ENCODE results near the gene ERI3. TPM values are rescaled to one million over a fixed set of nuclear protein-coding genes. Genes with fewer than 3 reads are reported as not detected.

Gene ERI3
- total RNA-seq, 2 donors from 2014 or later = 33.2 to 36.0 TPM

DNA sequence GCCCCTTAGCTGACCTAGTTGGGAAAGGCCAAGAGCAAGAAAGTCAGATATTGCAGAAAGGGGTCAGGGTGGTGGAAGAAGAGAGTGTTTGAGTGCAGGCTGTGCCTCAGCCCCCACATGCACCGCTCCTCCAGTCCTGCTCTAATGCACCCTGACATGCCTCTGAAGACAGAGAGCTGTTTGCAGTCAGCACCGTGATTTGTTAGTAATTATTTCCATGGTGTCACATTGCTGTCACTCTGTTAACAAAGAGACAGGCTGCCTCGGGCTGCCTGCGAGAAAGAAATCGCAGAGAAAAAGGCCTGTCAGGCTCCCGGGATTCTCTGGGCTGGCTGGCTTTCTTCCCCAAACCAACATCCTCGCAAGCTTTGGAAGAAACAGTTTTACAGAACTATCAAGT, 58.3 kb downstream of the ERI3 start:
- H3K27ac Mint-ChIP-seq = no peak overlapping the region
- no peak overlapping the region for H3K4me3 Mint-ChIP-seq
- DNase-seq (ENCODE audit: low spot score) (no peak), ATAC-seq (no peak)
- H3K27me3 Mint-ChIP-seq = no peaks in the 10 kb centered on the region
- no peaks in the 10 kb centered on the region for H3K4me1 Mint-ChIP-seq (ENCODE audit: low read depth in 2 of 2)
- H3K36me3 Mint-ChIP-seq = no peaks in the 10 kb centered on the region
- no peaks in the 10 kb centered on the region for H3K9me3 Mint-ChIP-seq

DNA sequence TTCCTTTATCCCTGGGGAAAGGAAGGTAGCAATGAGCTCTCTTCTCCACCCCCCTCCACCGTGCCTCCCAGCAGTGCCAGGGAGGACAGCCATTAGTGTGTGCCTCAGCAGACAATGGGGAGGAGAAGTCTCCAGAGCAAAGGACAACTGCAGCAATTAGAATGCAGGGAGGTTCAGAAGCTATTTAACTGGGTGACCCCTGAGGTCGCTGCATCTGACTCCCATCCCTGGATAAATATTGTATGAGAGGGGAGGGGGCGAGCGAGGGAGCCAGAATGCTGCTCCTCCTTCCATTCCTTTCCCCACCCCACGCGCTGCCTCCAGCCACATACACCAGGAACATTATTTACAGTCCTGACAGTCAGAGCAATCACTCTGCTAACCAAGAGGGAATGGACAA, 59.0 kb downstream of the ERI3 start:
- no peak for ATAC-seq
- DNase-seq (ENCODE audit: low spot score) = no peak
- no peaks in the 10 kb centered on the region for H3K27me3 Mint-ChIP-seq
- no peak overlapping the region for H3K27ac Mint-ChIP-seq
- H3K4me3 Mint-ChIP-seq = no peak overlapping the region
- no peaks in the 10 kb centered on the region for H3K9me3 Mint-ChIP-seq
- no peaks in the 10 kb centered on the region for H3K36me3 Mint-ChIP-seq
- H3K4me1 Mint-ChIP-seq (ENCODE audit: low read depth in 2 of 2) = no peaks in the 10 kb centered on the region

DNA sequence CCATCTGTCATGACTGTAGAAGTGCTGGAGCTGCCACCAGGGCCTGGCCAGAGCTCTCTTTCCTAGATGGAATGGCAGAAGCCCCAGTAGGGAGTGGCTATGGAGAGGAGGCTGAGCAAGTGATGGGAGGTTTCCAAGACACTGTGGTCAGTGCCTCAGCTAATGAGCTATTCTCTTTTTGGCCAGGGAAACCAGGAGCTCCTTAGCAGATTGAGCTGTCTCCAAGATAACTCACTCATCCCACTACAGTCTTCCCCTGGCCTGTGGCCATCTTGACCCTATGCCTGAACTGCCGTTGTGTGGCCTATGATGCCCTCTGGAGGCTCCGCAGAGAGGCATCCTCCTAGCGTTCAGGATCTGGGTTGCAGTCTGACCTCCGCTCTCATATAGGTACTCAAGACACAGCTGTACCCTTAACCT, 60.5 kb downstream of the ERI3 start:
- Mint-ChIP-seq H3K4me1 (ENCODE audit: low read depth in 2 of 2) (no peaks in the 10 kb centered on the region), H3K9me3 (no peaks in the 10 kb centered on the region), H3K27me3 (no peaks in the 10 kb centered on the region), H3K4me3 (no peak overlapping the region), H3K36me3 (no peaks in the 10 kb centered on the region), H3K27ac (no peak overlapping the region)
- no peak for ATAC-seq
- DNase-seq (ENCODE audit: low spot score) = no peak

DNA sequence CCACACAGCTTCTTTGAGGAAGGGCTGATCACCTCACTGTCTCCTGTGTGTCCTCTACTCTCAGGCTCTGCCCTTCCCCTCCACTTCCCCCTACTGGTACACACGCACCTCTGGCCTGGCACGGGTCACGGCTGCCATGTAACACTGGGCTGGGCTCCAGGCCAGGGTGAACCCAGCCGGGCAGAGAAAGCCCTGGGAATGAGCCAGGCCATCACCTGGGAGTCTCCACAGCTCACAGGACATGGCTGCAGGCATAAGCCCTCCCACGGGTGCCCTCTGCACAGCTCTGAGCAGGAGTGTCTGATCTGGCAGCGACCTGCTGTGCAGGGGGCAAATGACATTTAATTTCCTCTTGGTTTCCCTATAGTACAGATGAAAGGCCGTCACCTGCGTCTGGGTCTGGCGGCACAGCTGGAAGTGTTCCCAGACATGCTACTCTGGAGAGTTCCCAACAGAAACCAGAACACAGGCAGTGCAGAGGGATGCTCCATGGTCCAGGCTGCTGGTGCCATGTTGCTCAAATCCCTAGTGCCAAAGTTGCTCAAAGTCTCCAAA, 61.2 kb downstream of the ERI3 start:
- Mint-ChIP-seq H3K4me3 (no peak overlapping the region), H3K27ac (no peak overlapping the region), H3K4me1 (ENCODE audit: low read depth in 2 of 2) (no peaks in the 10 kb centered on the region), H3K27me3 (no peaks in the 10 kb centered on the region), H3K36me3 (no peaks in the 10 kb centered on the region), H3K9me3 (no peaks in the 10 kb centered on the region)
- no peak for DNase-seq (ENCODE audit: low spot score)
- peak in 1 of 2 donors; percentile 34 for ATAC-seq

DNA sequence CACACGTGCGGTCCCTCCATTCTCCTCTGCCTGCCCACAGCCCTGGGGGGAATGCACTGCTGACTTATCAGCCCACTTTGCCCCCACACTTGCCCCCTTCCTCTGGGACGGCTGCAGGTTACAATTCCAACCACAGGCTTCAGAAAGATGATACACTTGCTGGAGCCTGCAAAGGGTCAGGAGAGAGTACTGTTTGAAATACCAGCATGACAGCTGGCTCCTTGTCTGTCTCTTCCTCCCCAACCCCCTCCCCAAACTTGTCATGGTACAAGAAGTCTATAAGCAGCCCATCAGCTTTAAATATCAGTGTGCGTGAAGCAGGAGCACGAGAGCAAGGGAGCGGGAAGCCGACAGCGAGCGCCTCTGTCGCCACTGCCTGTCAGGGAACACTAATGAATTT, 62.4 kb downstream of the ERI3 start:
- H3K4me3 Mint-ChIP-seq = no peak overlapping the region
- no peak for ATAC-seq
- no peak overlapping the region for H3K27ac Mint-ChIP-seq
- H3K4me1 Mint-ChIP-seq (ENCODE audit: low read depth in 2 of 2) = no peaks in the 10 kb centered on the region
- H3K36me3 Mint-ChIP-seq = no peaks in the 10 kb centered on the region
- no peaks in the 10 kb centered on the region for H3K9me3 Mint-ChIP-seq
- no peak for DNase-seq (ENCODE audit: low spot score)
- H3K27me3 Mint-ChIP-seq = no peaks in the 10 kb centered on the region

DNA sequence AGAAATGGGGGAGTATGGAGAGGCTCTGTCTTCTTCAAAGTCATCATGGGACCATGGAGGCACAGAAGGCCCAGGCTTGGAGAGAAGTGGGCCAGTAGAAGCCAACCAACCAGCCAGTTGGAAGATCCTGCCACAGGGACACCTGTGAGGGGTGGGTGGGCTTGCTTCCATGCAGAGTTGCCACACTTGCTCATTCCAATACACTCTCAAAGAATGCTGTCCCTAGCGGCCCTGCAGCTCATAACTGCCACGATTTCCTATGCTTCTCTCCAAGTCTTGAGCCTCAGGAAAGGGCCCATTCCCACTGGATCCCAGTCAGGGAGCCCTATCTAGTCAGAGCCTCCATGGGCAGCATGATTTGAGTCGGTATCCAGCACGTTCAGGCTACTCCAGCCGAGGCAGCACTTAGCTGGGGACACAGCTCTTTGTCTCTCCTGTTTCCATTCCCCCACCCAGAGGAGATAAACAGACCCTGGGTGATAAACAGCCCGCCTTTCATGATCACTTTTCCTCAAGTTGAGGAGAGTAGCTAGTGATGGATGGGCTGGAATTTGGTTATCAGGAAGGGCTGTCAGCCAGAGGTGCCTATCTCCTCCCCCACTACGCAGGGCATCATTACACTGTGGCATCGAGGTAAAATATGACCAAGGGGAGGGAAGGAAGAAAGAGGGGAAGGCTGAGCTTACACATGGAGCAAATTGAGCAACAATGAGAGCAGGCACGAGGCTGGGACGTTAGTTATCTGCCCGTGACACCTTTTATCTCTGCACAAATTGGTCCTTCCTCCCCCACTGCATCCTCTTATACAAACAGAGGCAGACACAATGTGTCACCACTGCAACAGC, 64.6 kb downstream of the ERI3 start:
- DNase-seq (ENCODE audit: low spot score) (no peak), ATAC-seq (no peak)
- no peak overlapping the region for H3K4me3 Mint-ChIP-seq
- H3K27me3 Mint-ChIP-seq = no peaks in the 10 kb centered on the region
- no peak overlapping the region for H3K27ac Mint-ChIP-seq
- no peaks in the 10 kb centered on the region for H3K4me1 Mint-ChIP-seq (ENCODE audit: low read depth in 2 of 2)
- no peaks in the 10 kb centered on the region for H3K36me3 Mint-ChIP-seq
- no peaks in the 10 kb centered on the region for H3K9me3 Mint-ChIP-seq

DNA sequence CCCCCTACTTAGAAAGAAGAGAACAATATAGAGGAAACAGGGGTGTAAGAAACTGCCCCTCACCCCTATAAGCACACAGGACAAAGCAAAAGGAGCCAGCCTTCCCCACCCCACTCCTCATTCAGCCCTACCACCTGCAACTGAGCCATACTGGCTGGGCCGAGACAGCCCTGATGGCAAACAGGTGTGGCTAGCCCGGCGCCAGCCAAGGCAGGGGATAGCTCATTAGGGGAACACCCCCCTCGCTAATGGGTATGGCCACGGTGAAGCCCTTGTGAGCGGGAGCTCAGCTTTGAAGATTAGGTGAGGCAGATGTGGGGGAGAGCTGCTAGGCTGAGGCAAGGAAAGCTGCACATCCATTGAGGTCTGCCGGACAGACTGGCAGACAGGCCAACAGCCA, 65.5 kb downstream of the ERI3 start:
- Mint-ChIP-seq H3K27me3 (no peaks in the 10 kb centered on the region), H3K36me3 (peaks cover 1% of the 10 kb centered on the region), H3K4me1 (ENCODE audit: low read depth in 2 of 2) (no peaks in the 10 kb centered on the region), H3K4me3 (no peak overlapping the region), H3K27ac (no peak overlapping the region), H3K9me3 (no peaks in the 10 kb centered on the region)
- DNase-seq (ENCODE audit: low spot score) (no peak), ATAC-seq (peak in 1 of 2 donors; percentile 15)

DNA sequence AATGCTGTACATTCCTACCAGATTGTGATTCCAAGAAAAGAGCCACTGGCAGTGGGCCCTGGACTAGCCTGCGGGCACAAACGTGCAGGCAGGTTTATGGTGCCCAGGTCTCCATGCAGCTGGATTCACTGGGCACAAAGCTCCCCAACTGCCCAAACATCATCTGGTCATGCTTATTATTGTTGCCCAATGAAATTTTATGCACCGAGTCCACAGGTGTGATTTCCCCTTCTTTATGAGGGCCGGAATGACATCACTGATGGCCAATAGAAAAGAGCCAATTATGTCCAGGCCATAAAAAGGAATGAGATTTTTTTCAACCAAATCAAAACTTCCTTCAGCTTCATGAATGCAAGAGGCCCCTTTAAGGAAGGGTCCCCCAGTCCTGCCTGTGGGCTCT, 66.2 kb downstream of the ERI3 start:
- no peaks in the 10 kb centered on the region for H3K27me3 Mint-ChIP-seq
- no peak overlapping the region for H3K27ac Mint-ChIP-seq
- ATAC-seq = no peak
- no peaks in the 10 kb centered on the region for H3K4me1 Mint-ChIP-seq (ENCODE audit: low read depth in 2 of 2)
- H3K9me3 Mint-ChIP-seq = no peaks in the 10 kb centered on the region
- DNase-seq (ENCODE audit: low spot score) = no peak
- peaks cover 5% of the 10 kb centered on the region for H3K36me3 Mint-ChIP-seq
- no peak overlapping the region for H3K4me3 Mint-ChIP-seq

DNA sequence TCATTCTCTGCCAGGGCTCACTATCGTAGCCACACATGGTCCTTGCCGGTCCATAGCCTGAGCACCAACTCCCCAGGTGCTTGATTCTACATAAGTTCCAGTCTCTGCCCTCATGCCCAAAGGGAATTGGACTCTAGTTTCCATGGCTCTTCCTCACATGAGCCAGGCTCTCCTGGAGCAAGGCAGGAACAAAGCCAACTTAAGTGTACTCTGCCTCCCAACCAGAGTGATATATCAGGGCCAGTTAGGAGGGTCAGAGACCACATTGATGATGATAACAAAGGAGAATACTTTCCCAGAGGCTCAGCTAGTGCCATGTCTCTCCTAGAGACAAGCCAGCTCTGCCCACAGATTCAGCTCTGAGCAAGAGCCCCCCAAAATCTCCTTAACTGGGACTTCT, 70.9 kb downstream of the ERI3 start:
- H3K27ac Mint-ChIP-seq = no peak overlapping the region
- DNase-seq (ENCODE audit: low spot score) = no peak

DNA sequence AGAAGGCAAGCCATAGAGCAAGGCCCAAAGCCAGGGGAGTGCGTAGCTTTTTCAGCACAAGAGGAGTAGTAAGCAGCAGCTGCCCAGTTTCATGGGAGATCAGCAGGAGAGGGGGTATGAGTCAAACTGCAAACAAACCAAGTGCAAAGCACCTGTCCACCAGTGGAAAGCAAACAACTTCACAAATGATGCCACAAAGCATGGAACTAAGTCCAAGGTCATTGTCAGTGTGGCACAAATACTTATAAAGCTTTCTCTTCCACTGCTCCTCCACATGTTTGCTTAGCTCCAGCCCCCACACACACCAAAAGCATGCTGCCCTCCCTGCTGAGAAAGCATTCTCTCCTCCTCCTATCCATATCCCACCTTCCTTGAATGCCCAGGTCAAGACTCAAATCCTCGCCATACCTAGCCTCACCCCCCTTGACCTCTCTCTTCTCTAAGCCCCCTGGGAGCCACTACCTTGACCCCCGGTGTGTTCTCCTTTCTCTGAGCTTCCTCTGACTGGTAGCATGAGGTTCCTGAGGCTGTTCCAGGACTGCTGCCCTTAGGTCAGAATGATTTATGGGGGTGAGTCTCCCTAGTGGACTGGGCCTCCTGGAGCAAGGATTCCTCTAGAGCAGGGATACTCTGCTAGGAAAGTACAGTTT, 71.4 kb downstream of the ERI3 start:
- no peaks in the 10 kb centered on the region for H3K9me3 Mint-ChIP-seq
- H3K4me1 Mint-ChIP-seq (ENCODE audit: low read depth in 2 of 2) = no peaks in the 10 kb centered on the region
- no peak for ATAC-seq
- H3K27me3 Mint-ChIP-seq = no peaks in the 10 kb centered on the region
- H3K36me3 Mint-ChIP-seq = peaks cover 5% of the 10 kb centered on the region
- H3K27ac Mint-ChIP-seq = no peak overlapping the region
- H3K4me3 Mint-ChIP-seq = no peak overlapping the region
- no peak for DNase-seq (ENCODE audit: low spot score)

More for the DNA sequence above, 70.9 kb downstream of the ERI3 start:
- no peak overlapping the region for H3K4me3 Mint-ChIP-seq
- no peaks in the 10 kb centered on the region for H3K27me3 Mint-ChIP-seq
- H3K9me3 Mint-ChIP-seq = no peaks in the 10 kb centered on the region
- ATAC-seq = no peak
- no peaks in the 10 kb centered on the region for H3K4me1 Mint-ChIP-seq (ENCODE audit: low read depth in 2 of 2)
- H3K36me3 Mint-ChIP-seq = peaks cover 5% of the 10 kb centered on the region

DNA sequence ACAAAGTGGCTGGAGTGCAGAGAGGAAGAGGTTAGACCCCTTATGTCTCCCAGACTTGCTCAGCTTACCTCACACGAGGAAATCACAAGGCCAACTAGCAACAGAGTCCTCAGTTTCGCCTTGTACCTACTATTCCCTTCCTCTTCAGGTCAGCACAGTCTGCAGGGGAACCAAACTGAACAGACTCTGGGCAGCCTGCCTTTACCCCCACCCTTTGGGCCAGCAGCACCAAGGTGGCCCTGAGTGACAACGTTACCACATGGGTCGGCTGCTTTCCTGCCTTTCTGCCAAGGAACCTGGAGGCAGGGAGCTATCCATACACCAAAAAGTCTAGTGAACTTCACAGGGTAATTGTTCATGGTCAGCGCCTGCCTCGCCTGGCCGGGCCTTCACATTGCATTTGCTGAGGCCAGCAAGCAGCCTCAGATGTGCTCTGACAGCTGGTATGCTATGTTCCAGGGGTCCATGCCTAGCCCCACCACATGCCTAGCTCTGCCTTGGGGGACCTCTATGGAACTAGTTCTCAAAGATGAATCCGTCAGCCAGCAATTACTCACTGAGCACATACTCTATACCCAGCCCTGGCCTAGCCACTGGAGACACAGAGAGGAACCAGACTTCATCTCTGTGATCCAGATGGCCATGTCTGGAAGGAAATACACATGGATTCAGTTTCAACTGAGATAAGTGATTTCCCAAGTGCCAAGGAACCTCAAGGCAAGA, 72.2 kb downstream of the ERI3 start:
- Mint-ChIP-seq H3K27me3 (no peaks in the 10 kb centered on the region), H3K36me3 (peaks cover 5% of the 10 kb centered on the region), H3K9me3 (no peaks in the 10 kb centered on the region), H3K4me1 (ENCODE audit: low read depth in 2 of 2) (no peaks in the 10 kb centered on the region), H3K4me3 (no peak overlapping the region), H3K27ac (no peak overlapping the region)
- no peak for DNase-seq (ENCODE audit: low spot score)
- no peak for ATAC-seq

DNA sequence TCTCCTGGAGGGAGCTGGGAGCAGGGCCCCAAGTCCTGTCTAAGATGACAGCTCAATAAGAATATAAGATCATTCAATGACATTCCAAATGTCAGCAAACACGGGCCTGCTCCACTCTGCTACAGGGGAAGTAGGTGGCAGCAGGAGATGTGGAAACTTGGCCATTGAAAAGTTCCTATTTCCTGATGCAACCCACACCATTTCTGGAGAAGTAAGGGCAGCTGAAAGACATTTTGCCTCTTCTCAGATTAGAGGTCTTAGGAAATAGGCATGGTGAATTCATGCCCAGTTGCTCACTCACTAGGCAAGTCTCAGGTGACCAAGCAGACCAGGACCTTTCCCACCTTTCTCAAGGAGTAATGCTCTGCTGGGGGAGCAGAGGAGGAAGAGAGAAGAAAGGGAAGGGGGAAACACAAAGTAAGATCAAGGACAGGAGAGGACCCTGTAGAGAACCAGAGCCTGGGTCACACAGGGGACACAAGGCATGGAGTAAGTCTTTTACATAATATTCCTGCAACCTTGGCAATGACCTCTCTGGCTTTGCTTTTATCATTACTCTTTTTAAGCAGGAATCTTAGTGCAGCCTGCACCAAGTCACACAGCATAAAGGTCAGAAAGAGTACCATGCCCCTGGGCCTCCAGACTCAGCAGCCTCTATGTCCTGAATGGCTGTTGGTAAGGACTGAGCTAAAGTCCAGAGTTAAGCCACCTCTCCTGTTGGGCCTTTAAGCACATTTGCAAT, 72.9 kb downstream of the ERI3 start:
- Mint-ChIP-seq H3K27ac (no peak overlapping the region), H3K27me3 (no peaks in the 10 kb centered on the region), H3K4me3 (no peak overlapping the region), H3K4me1 (ENCODE audit: low read depth in 2 of 2) (no peaks in the 10 kb centered on the region), H3K36me3 (peaks cover 5% of the 10 kb centered on the region), H3K9me3 (no peaks in the 10 kb centered on the region)
- ATAC-seq = no peak
- no peak for DNase-seq (ENCODE audit: low spot score)

DNA sequence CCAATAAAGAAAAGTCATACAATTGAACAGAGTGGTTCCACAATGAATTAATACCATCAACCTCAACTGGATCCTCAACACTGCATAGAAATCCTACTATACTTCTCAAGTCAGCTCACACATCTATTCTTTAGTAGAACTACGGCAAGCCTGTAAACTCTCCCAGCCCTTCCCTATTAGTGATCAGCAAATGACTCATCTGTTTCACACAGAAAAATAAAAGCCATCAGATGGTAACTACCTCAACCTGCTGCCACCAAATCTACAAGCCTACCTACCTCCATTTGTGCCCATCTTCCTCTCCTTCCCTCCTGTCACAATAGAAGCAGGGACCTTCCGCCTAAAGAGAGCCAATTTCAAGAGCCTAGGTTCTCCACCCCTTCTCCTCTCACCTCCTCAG, 78.2 kb downstream of the ERI3 start:
- Mint-ChIP-seq H3K4me1 (ENCODE audit: low read depth in 2 of 2) (no peaks in the 10 kb centered on the region), H3K27ac (no peak overlapping the region), H3K9me3 (no peaks in the 10 kb centered on the region), H3K36me3 (no peaks in the 10 kb centered on the region), H3K4me3 (no peak overlapping the region), H3K27me3 (no peaks in the 10 kb centered on the region)
- no peak for ATAC-seq
- DNase-seq (ENCODE audit: low spot score) = no peak
